ENCODE data around the gene CD151.

DNA sequence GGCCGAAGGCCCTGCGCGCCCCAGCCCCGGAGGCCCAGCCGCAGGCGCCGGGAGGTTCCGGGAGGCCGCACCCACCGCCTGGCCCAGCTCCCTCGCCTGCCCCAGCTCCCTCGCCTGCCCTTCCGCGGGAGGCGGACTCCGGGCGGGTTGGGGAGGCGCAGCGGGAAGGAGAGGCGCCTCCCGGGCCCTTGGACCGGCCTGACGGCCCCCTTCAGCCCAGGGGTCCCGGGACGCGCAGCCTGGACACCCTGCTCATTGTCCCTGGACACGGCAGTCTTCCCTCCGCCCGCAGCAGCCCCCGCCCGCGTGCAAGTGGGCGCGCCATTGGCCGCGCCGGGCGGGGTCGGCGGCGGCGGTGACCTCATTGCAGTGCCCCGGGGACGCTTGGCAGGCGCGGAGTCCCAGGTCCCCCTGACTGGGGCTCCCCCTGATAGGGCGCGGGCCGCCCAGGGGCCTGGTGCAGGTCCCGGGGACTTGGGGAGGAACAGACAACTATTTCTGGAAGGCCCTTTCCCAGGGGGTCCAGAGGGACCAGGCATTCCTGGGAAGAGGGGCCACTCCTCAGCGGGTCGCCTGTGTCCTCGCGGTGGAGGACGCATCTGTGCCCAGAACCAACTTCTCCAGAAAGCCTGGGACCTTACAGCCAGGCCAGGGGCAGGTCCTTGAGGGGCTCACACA, 501 bp downstream of the CD151 start:
- TF ChIP-seq, protein P1, sequence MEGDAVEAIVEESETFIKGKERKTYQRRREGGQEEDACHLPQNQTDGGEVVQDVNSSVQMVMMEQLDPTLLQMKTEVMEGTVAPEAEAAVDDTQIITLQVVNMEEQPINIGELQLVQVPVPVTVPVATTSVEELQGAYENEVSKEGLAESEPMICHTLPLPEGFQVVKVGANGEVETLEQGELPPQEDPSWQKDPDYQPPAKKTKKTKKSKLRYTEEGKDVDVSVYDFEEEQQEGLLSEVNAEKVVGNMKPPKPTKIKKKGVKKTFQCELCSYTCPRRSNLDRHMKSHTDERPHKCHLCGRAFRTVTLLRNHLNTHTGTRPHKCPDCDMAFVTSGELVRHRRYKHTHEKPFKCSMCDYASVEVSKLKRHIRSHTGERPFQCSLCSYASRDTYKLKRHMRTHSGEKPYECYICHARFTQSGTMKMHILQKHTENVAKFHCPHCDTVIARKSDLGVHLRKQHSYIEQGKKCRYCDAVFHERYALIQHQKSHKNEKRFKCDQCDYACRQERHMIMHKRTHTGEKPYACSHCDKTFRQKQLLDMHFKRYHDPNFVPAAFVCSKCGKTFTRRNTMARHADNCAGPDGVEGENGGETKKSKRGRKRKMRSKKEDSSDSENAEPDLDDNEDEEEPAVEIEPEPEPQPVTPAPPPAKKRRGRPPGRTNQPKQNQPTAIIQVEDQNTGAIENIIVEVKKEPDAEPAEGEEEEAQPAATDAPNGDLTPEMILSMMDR (IDR thresholded peaks at IDR 0.05; ENCODE audit: low read depth, low read length, missing input control), result no peak
- TF ChIP-seq, protein P2, sequence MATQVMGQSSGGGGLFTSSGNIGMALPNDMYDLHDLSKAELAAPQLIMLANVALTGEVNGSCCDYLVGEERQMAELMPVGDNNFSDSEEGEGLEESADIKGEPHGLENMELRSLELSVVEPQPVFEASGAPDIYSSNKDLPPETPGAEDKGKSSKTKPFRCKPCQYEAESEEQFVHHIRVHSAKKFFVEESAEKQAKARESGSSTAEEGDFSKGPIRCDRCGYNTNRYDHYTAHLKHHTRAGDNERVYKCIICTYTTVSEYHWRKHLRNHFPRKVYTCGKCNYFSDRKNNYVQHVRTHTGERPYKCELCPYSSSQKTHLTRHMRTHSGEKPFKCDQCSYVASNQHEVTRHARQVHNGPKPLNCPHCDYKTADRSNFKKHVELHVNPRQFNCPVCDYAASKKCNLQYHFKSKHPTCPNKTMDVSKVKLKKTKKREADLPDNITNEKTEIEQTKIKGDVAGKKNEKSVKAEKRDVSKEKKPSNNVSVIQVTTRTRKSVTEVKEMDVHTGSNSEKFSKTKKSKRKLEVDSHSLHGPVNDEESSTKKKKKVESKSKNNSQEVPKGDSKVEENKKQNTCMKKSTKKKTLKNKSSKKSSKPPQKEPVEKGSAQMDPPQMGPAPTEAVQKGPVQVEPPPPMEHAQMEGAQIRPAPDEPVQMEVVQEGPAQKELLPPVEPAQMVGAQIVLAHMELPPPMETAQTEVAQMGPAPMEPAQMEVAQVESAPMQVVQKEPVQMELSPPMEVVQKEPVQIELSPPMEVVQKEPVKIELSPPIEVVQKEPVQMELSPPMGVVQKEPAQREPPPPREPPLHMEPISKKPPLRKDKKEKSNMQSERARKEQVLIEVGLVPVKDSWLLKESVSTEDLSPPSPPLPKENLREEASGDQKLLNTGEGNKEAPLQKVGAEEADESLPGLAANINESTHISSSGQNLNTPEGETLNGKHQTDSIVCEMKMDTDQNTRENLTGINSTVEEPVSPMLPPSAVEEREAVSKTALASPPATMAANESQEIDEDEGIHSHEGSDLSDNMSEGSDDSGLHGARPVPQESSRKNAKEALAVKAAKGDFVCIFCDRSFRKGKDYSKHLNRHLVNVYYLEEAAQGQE (IDR thresholded peaks at IDR 0.05), result no peak
- TF ChIP-seq, protein P3, sequence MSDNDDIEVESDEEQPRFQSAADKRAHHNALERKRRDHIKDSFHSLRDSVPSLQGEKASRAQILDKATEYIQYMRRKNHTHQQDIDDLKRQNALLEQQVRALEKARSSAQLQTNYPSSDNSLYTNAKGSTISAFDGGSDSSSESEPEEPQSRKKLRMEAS (IDR thresholded peaks at IDR 0.05), result no peak
- no peak for TF ChIP-seq NR2F2 (IDR thresholded peaks at IDR 0.05)
- TF ChIP-seq SP1 (IDR thresholded peaks at IDR 0.05), result no peak
- TF ChIP-seq JUND (IDR thresholded peaks at IDR 0.05), result no peak
- no peak for TF ChIP-seq GABPA (IDR thresholded peaks at IDR 0.05 in 1 of 2, conservative IDR thresholded peaks at IDR 0.05 in 1 of 2)
- TF ChIP-seq RAD21 (IDR thresholded peaks at IDR 0.05), result no peak
- no peak for TF ChIP-seq TAF1 (conservative IDR thresholded peaks at IDR 0.05)
- no peak for TF ChIP-seq FOXA1 (IDR thresholded peaks at IDR 0.05)
- TF ChIP-seq HNF4G (IDR thresholded peaks at IDR 0.05), result no peak

All from liver (tissue), 3 donors.